Neutrophil (primary cell): ENCODE data around the gene ZMYND8.

Experiments used
- H3K27ac ChIP-seq: fragments of 200-600 bp; sonication (generic); 2 replicates; pipeline ENCODE4 v1.5.1; 2016; ENCODE audit warnings: mild to moderate bottlenecking, moderate library complexity
- H3K27me3 ChIP-seq: fragments of 200-600 bp; sonication (generic); 2 replicates; pipeline ENCODE4 v1.6.0; 2016; ENCODE audit warnings: mild to moderate bottlenecking
- H3K36me3 ChIP-seq: fragments of 200-600 bp; sonication (generic); 2 replicates; pipeline ENCODE4 v1.5.1; 2017
- H3K4me1 ChIP-seq, 2 experiments: fragments of 200-600 bp in 1 of 2; sonication (generic) in 1 of 2; 1 replicate in 1 of 2; 2 replicates in 1 of 2; pipeline versions ENCODE4 v1.5.1 to v1.6.1; 2013 to 2016; ENCODE audit warnings: low read depth in 1 of 2, low read length in 1 of 2, mild to moderate bottlenecking in 1 of 2, moderate library complexity in 1 of 2; ENCODE audit not compliant: control insufficient read depth in 1 of 2, insufficient read depth in 1 of 2
- H3K4me3 ChIP-seq, 2 experiments: fragments of 200-600 bp in 1 of 2; sonication (generic) in 1 of 2; 1 replicate in 1 of 2; 2 replicates in 1 of 2; pipeline ENCODE4 v1.5.1; 2013 to 2016; ENCODE audit warnings: low read depth in 1 of 2, low read length in 1 of 2, mild to moderate bottlenecking in 1 of 2, moderate library complexity in 1 of 2
- H3K9me3 ChIP-seq: fragments of 200-600 bp; sonication (generic); 2 replicates; pipeline ENCODE4 v1.5.1; 2016
- CTCF ChIP-seq: fragments of 200-600 bp; sonication (generic); IDR thresholded peaks from 2 replicates; pipeline ENCODE4 v1.5.1; 2016; ENCODE audit warnings: antibody characterized with exemption

ZMYND8 gene

GRCh38 chr20:47276851-47277534 lies 79.5 kb downstream of the ZMYND8 start:
- H3K27ac ChIP-seq, result no peak overlapping the region
- peaks cover 89% of the 10 kb centered on the region for H3K36me3 ChIP-seq
- H3K27me3 ChIP-seq, result no peaks in the 10 kb centered on the region
- H3K4me1 ChIP-seq, result no peaks in the 10 kb centered on the region
- TF ChIP-seq CTCF, result no peak
- no peak overlapping the region for H3K4me3 ChIP-seq
- H3K9me3 ChIP-seq, result no peaks in the 10 kb centered on the region

GRCh38 chr20:47276251-47276650 lies 80.2 kb downstream of the ZMYND8 start:
- H3K27me3 ChIP-seq, result no peaks in the 10 kb centered on the region
- peaks cover 87% of the 10 kb centered on the region for H3K36me3 ChIP-seq
- no peaks in the 10 kb centered on the region for H3K4me1 ChIP-seq
- H3K9me3 ChIP-seq, result no peaks in the 10 kb centered on the region
- H3K4me3 ChIP-seq, result no peak overlapping the region
- TF ChIP-seq CTCF, result no peak
- no peak overlapping the region for H3K27ac ChIP-seq

GRCh38 chr20:47275548-47275947 lies 81.0 kb downstream of the ZMYND8 start:
- Histone ChIP-seq H3K27ac (no peak overlapping the region), H3K4me1 (no peaks in the 10 kb centered on the region), H3K36me3 (peaks cover 82% of the 10 kb centered on the region), H3K27me3 (no peaks in the 10 kb centered on the region), H3K4me3 (no peak overlapping the region), H3K9me3 (no peaks in the 10 kb centered on the region)
- TF ChIP-seq CTCF, result no peak

- TF ChIP-seq CTCF, result no peak
- Histone ChIP-seq H3K27me3 (no peaks in the 10 kb centered on the region), H3K9me3 (no peaks in the 10 kb centered on the region), H3K36me3 (peaks cover 78% of the 10 kb centered on the region), H3K4me1 (no peaks in the 10 kb centered on the region), H3K4me3 (no peak overlapping the region), H3K27ac (no peak overlapping the region)
These were observed 81.9 kb downstream of the ZMYND8 start for GRCh38 chr20:47274401-47275108.

GRCh38 chr20:47273591-47274235 lies 82.8 kb downstream of the ZMYND8 start:
- Histone ChIP-seq H3K27ac (no peak overlapping the region), H3K27me3 (no peaks in the 10 kb centered on the region)

More at GRCh38 chr20:47273591-47274235, 82.8 kb downstream of the ZMYND8 start:
- no peak for TF ChIP-seq CTCF
- no peaks in the 10 kb centered on the region for H3K9me3 ChIP-seq
- H3K4me3 ChIP-seq, result no peak overlapping the region
- no peaks in the 10 kb centered on the region for H3K4me1 ChIP-seq
- H3K36me3 ChIP-seq, result peaks cover 71% of the 10 kb centered on the region
